Esophagus muscularis mucosa (tissue), 4 donors: ENCODE results near the gene ZEB2. TPM values are rescaled to one million over a fixed set of nuclear protein-coding genes. Genes with fewer than 3 reads are reported as not detected.

Experiments
- DNase-seq: peaks from one replicate; pipeline ENCODE4 v3.0.0-alpha.2; 2017; ENCODE audit errors: extremely low spot score
- H3K27ac ChIP-seq, 4 donors: fragments of 200-600 bp; sonication (generic); replicated peaks in 1 of 4; 1 replicate in 3 of 4; 2 replicates in 1 of 4; pipeline ENCODE4 v1.5.1; 2016 to 2019; ENCODE audit warnings: mild to moderate bottlenecking in 1 of 4
- H3K27me3 ChIP-seq, 4 donors: fragments of 200-600 bp; sonication (generic); one replicate each; pipeline versions ENCODE4 v1.5.1 to v1.6.0; 2016 to 2019
- H3K36me3 ChIP-seq, 4 donors: fragments of 200-600 bp; sonication (generic); one replicate each; pipeline ENCODE4 v1.5.1; 2016 to 2019
- H3K4me1 ChIP-seq, 4 donors: fragments of 200-600 bp; sonication (generic); one replicate each; pipeline ENCODE4 v1.5.1; 2016 to 2019
- H3K4me3 ChIP-seq, 4 donors: fragments of 200-600 bp; sonication (generic); 1 replicate in 2 of 4; 2 replicates in 2 of 4; pipeline ENCODE4 v1.5.1; 2016 to 2019; ENCODE audit warnings: mild to moderate bottlenecking in 4 of 4, moderate library complexity in 1 of 4
- H3K9me3 ChIP-seq, 4 donors: fragments of 200-600 bp; sonication (generic); 1 replicate in 3 of 4; 2 replicates in 1 of 4; pipeline ENCODE4 v1.5.1; 2016 to 2019
- EP300 ChIP-seq: sonication (generic); formaldehyde crosslinking; IDR thresholded peaks from one replicate; pipeline ENCODE4 v1.6.1; 2017; ENCODE audit warnings: antibody characterized with exemption
- POLR2A ChIP-seq: fragments of 450-650 bp; IDR thresholded peaks from one replicate; pipeline ENCODE4 v1.6.1; 2017; ENCODE audit warnings: antibody characterized with exemption, moderate library complexity, mild to moderate bottlenecking, low read depth
- POLR2AphosphoS5 ChIP-seq, 2 donors: sonication (generic); formaldehyde crosslinking; IDR thresholded peaks; one replicate each; pipeline ENCODE4 v1.6.1; 2017; ENCODE audit warnings: antibody characterized with exemption in 2 of 2
- WGBS: methylation state at CpG from one replicate; pipeline ENCODE4 v1.1.5; 2018; 5-methylcytosine and 5-hydroxymethylcytosine counted together
- intact Hi-C: fragments of 100-400 bp; cut with DNase I; formaldehyde crosslinking; loops from one replicate; pipeline ENCODE4 v1.15.1; 2023
- total RNA-seq, 4 donors: library from RNA; depleted of rRNA; stranded (reverse); fragments of >200 nt; gene quantifications; one replicate each; pipeline versions ENCODE4 v1.1.0 to v1.2.1, GENCODE V29; 2016
- TF ChIP-seq, protein P1 (sequence below), 3 experiments: fragments of 200-600 bp in 2 of 3; fragments of 450-650 bp in 1 of 3; sonication (generic) in 2 of 3; IDR thresholded peaks; one replicate each; pipeline ENCODE4 v1.5.1; 2017 to 2019; ENCODE audit warnings: antibody characterized with exemption in 3 of 3, mild to moderate bottlenecking in 2 of 3, moderate library complexity in 1 of 3

The ZEB2 gene
- total RNA-seq, 4 donors from 2014 or later, result 41.2 to 68.3 (median 55.7) TPM

- no peaks in the 10 kb centered on the region for H3K9me3 ChIP-seq
- peaks cover 0 to 93% (median 44%) of the 10 kb centered on the region in 4 donors for H3K27me3 ChIP-seq
- 17% methylated on average over 4 of the region's 4 CpGs for WGBS
- no peaks in the 10 kb centered on the region for H3K36me3 ChIP-seq
- peak overlapping the region; percentile 87 to 90 (median 89) for H3K27ac ChIP-seq
- no peak for TF ChIP-seq POLR2A
- no peak for TF ChIP-seq EP300
- TF ChIP-seq POLR2AphosphoS5 (IDR thresholded peaks at IDR 0.05), result no peak
- TF ChIP-seq, protein P1, sequence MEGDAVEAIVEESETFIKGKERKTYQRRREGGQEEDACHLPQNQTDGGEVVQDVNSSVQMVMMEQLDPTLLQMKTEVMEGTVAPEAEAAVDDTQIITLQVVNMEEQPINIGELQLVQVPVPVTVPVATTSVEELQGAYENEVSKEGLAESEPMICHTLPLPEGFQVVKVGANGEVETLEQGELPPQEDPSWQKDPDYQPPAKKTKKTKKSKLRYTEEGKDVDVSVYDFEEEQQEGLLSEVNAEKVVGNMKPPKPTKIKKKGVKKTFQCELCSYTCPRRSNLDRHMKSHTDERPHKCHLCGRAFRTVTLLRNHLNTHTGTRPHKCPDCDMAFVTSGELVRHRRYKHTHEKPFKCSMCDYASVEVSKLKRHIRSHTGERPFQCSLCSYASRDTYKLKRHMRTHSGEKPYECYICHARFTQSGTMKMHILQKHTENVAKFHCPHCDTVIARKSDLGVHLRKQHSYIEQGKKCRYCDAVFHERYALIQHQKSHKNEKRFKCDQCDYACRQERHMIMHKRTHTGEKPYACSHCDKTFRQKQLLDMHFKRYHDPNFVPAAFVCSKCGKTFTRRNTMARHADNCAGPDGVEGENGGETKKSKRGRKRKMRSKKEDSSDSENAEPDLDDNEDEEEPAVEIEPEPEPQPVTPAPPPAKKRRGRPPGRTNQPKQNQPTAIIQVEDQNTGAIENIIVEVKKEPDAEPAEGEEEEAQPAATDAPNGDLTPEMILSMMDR (IDR thresholded peaks at IDR 0.05), result no peak
- H3K4me3 ChIP-seq, result peak overlapping the region; percentile 64 to 82 (median 69)
- DNase-seq, result no peak
- intact Hi-C loops, result no loop called here
- peaks cover 4 to 52% (median 37%) of the 10 kb centered on the region in 4 donors for H3K4me1 ChIP-seq
Measured at GRCh38 chr2:144521686-144522085, 1.8 kb upstream of the ZEB2 start.

DNA sequence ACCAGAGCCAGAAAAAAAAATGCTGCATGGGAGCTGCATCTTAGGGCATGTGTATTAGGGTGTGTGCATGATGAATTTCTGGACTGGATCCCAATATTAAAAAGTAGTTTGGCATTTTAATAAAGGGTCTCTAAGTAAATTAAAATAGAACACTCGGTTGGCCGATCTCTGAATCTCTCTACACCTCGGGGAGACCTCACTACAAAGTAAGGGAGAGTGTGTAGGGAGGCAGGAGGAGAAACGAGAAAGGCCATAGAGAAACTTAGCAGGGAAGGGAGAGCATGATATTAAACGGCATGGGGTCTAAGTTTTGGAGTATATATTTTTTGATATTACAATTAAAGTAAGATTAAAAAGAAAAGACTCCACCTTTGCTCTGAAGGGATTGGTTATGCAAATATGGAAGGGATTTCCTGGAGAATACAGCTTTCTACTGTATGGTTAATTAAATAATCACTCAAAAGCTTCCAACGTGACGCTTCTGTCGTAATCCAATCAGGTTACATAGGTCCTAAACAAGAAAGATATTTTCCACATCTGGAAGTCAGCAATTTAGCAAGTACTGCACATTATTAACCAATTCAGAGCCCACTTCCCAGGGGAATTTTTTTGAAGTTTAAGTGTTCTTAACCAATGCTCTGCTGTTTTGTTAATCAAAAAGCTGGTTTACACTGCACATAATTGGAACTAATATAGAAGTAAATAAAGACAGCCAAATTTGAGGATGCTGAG is 1.0 kb upstream of the ZEB2 start:
- Histone ChIP-seq H3K27ac (peak overlapping the region; percentile 87 to 90 (median 89)), H3K4me1 (peaks cover 4 to 59% (median 45%) of the 10 kb centered on the region in 4 donors), H3K4me3 (peak overlapping the region; percentile 64 to 82 (median 69)), H3K9me3 (no peaks in the 10 kb centered on the region), H3K36me3 (no peaks in the 10 kb centered on the region), H3K27me3 (peaks cover 0 to 99% (median 44%) of the 10 kb centered on the region in 4 donors)
- no peak for TF ChIP-seq EP300
- TF ChIP-seq POLR2A, result no peak
- TF ChIP-seq, protein P1 (IDR thresholded peaks at IDR 0.05), result no peak
- peak in 1 of 2 donors; percentile 13 for TF ChIP-seq POLR2AphosphoS5 (IDR thresholded peaks at IDR 0.05)
- intact Hi-C loops, result no loop called here
- 34% methylated on average over 8 of the region's 8 CpGs for WGBS
- no peak for DNase-seq

DNA sequence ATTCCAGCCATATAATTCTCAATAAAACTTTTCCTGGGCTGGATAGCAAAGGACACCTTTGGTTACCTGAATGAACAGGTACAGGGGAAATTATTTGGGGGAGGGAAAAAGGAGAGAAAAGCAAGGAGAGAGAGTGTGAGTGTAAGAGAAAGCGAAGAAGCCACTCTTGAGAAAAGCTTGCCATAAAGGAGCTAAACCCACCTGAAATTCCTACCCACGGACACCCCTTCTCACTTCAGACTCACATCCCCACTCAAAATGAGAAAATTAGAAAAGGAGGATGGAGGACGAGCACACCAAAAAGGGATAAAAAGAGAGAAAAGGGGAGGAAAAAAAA is 354 bp downstream of the ZEB2 start:
- H3K36me3 ChIP-seq, result no peaks in the 10 kb centered on the region
- peaks cover 4 to 63% (median 48%) of the 10 kb centered on the region in 4 donors for H3K4me1 ChIP-seq
- no peak for DNase-seq
- intact Hi-C loops, result loop anchor here (10.0 kb wide), 1 partner anchor 65 kb away; no protein-coding TSS in a partner anchor
- H3K27ac ChIP-seq, result peak overlapping the region; percentile 87 to 90 (median 89)
- 19% methylated on average over 3 of the region's 3 CpGs for WGBS
- H3K4me3 ChIP-seq, result peak overlapping the region; percentile 64 to 82 (median 69)
- TF ChIP-seq EP300 (no peak), POLR2AphosphoS5 (IDR thresholded peaks at IDR 0.05) (no peak), POLR2A (no peak)
- TF ChIP-seq, protein P1 (IDR thresholded peaks at IDR 0.05), result no peak
- peaks cover 0 to 100% (median 48%) of the 10 kb centered on the region in 4 donors for H3K27me3 ChIP-seq
- no peaks in the 10 kb centered on the region for H3K9me3 ChIP-seq

DNA sequence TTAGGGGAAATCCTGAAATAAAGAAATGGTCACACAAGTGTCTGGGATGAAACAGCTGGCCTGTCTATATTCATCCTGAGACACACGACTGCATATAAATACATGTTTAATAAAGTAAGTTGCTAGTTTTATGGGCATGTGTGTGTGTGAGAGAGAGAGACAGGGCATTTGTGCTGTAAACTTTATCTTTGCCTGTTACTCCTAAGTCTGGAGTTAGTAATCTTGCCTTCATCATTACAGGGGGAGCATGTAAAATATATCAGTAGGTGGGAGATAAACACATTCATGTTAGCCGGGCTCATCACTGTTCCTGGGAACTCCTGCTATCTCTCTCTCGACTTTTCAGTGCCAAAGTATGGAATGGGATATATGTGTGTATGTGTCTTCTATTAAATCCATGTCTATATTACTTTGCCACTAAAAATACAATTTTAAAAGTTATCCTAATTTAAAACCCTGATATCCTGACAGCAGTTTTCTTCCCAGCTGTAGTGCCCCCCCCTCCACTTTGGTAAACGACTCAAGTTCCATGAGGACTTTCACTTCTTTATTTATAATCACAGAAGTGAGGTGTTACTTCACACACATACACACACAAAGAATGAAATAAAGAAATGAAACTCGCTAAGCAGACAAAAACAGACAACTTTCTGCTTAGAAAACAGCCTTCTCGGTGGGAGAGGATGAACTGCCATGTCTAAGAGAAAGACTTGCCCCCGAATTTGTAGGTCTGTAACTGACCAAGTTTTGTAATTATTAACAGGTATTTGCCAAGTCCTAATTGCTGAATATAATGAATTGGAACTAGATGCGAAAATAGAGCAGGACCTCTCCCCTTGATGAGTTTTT is 947 bp downstream of the ZEB2 start:
- DNase-seq, result no peak
- Histone ChIP-seq H3K27ac (peak overlapping the region; percentile 87 to 90 (median 89)), H3K36me3 (no peaks in the 10 kb centered on the region), H3K4me3 (peak overlapping the region; percentile 64 to 82 (median 69)), H3K4me1 (peaks cover 4 to 57% (median 42%) of the 10 kb centered on the region in 4 donors), H3K9me3 (no peaks in the 10 kb centered on the region), H3K27me3 (peaks cover 0 to 100% (median 46%) of the 10 kb centered on the region in 4 donors)
- intact Hi-C loops, result loop anchor here (10.0 kb wide), 1 partner anchor 64 kb away; no protein-coding TSS in a partner anchor
- TF ChIP-seq POLR2AphosphoS5 (IDR thresholded peaks at IDR 0.05) (peak in 1 of 2 donors; percentile 22), EP300 (no peak)
- 21% methylated on average over 8 of the region's 8 CpGs for WGBS
